ENCODE measurements around the gene GRAP2. TPM values are rescaled to one million over a fixed set of nuclear protein-coding genes. Genes with fewer than 3 reads are reported as not detected.

GRAP2 gene
- total RNA-seq, 1 donor from 2014 or later: 0.24 TPM

DNA sequence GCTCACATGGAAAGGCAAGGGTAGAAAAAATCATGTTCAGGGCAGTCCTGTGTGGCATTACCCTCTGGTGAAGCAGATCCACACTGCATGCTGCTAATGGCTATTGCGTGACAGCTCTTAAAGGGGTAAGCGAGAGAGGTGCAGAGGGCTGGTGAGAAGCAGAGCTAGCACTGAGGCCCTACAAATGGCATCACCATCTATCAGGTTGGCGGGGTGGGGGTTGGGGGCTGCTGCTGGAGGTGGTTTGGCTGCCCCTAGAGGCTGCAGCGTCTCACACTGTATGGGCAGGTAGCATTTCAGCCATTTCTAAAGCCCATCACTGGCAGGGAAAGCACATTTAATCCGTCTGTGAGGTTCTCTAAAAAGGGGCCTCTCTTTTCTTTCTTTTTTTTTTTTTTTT is 42.5 kb downstream of the GRAP2 start:
- Mint-ChIP-seq H3K27ac (no peak overlapping the region), H3K9me3 (no peaks in the 10 kb centered on the region), H3K27me3 (peaks cover 9% of the 10 kb centered on the region), H3K4me1 (ENCODE audit: unreplicated experiment) (peaks cover 35% of the 10 kb centered on the region), H3K4me3 (no peak overlapping the region), H3K36me3 (no peaks in the 10 kb centered on the region)
- DNase-seq (ENCODE audit: extremely low spot score, unreplicated experiment): no peak
- TF ChIP-seq, protein P1, sequence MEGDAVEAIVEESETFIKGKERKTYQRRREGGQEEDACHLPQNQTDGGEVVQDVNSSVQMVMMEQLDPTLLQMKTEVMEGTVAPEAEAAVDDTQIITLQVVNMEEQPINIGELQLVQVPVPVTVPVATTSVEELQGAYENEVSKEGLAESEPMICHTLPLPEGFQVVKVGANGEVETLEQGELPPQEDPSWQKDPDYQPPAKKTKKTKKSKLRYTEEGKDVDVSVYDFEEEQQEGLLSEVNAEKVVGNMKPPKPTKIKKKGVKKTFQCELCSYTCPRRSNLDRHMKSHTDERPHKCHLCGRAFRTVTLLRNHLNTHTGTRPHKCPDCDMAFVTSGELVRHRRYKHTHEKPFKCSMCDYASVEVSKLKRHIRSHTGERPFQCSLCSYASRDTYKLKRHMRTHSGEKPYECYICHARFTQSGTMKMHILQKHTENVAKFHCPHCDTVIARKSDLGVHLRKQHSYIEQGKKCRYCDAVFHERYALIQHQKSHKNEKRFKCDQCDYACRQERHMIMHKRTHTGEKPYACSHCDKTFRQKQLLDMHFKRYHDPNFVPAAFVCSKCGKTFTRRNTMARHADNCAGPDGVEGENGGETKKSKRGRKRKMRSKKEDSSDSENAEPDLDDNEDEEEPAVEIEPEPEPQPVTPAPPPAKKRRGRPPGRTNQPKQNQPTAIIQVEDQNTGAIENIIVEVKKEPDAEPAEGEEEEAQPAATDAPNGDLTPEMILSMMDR (conservative IDR thresholded peaks at IDR 0.05): peak; percentile 34

DNA sequence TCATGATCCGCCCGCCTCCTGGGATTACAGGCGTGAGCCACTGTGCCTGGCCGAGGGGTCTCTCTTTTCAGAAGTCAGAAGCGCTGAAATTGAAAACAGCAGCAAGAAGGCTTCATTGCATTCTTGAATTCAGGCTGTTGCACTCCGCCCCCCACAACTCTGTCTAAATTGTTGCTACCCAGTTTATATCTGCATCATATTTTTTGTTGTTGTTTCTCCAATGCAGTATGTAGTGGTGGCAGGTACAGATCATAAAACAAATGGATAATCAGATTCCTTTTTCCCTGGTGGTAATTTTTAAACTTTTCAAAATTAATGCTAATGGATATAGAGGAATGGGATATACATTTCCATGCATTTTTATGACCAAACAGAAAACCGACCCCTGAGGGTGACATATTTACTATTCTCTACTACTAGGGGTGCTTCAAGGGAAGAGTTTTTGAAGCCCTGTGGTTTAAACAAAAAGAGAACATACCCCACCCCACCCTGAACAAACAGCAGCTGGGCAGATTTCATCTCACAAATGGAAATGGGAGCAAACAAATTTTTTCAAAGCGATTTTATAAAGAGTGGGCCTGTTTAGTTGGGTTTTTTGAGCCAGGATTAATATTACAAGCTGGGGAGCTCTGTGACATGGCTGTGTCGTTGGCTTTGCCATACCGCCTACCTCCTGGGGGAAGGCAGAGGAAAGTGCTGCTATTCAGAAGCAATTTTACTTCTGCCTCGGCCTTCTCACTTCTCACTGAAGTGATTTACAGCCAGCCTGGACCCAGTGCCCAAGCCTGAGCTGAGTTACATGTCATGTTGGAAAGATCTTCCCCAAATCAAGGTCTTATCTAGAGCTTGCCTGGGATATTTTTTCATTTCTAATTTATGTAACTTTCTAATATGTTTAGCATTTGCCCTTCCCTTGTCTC is 43.3 kb downstream of the GRAP2 start:
- Mint-ChIP-seq H3K27ac (no peak overlapping the region), H3K4me1 (ENCODE audit: unreplicated experiment) (peaks cover 44% of the 10 kb centered on the region), H3K36me3 (no peaks in the 10 kb centered on the region), H3K9me3 (no peaks in the 10 kb centered on the region), H3K4me3 (no peak overlapping the region), H3K27me3 (peaks cover 10% of the 10 kb centered on the region)
- TF ChIP-seq, protein P1 (conservative IDR thresholded peaks at IDR 0.05): no peak
- no peak for DNase-seq (ENCODE audit: extremely low spot score, unreplicated experiment)

DNA sequence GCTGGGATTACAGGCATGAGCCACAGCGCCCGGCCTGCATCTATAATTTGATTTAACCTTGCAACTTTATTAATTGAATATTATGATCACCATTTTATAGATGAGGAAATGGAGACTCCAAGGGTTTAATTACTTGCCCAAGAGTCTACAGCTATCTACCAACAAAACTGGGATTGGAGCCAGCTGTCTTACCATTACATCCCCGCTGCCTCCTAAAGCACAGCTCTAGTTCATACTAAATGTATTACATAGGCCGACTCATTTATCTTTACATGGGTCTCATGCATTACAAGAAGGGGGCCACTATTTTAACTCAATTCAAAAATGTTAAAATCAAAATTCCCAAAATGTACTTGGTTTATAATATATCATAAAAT is 45.2 kb downstream of the GRAP2 start:
- no peak for DNase-seq (ENCODE audit: extremely low spot score, unreplicated experiment)
- TF ChIP-seq, protein P1 (conservative IDR thresholded peaks at IDR 0.05): no peak
- no peak overlapping the region for H3K27ac Mint-ChIP-seq
- H3K4me1 Mint-ChIP-seq (ENCODE audit: unreplicated experiment): peaks cover 51% of the 10 kb centered on the region
- no peaks in the 10 kb centered on the region for H3K9me3 Mint-ChIP-seq
- peaks cover 10% of the 10 kb centered on the region for H3K27me3 Mint-ChIP-seq
- no peaks in the 10 kb centered on the region for H3K36me3 Mint-ChIP-seq
- no peak overlapping the region for H3K4me3 Mint-ChIP-seq

DNA sequence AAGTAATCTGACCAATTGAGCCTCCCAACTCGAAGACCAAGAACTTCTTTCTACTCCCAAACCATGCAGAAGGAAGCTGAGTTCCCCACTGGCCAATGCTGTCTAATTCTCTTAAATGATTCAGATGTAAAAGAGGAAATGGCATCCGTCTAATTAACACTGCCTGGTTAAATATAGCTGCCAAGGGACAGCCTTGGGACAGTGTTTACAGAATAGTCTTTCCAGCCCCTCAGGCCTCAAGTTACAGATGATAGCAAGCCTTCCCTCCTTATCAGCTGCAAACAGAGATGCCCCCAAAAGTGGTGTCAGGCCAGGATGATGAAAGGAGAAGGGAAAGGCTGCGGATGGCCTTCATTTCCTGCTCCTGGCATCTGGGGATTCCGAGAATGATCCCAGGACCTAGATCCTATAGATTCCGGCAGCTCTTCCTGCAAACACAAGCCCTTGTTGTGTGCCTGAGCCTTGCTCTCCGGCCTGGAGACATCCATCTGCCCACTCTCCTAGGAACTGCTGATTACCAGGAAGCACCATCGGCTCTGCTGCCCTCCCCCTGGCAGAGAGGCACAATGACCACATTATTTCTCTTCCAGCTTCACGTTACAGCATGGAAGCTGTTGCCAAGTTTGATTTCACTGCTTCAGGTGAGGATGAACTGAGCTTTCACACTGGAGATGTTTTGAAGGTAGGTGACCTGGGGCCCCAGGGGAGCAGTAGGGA is 45.8 kb downstream of the GRAP2 start:
- peaks cover 51% of the 10 kb centered on the region for H3K4me1 Mint-ChIP-seq (ENCODE audit: unreplicated experiment)
- no peaks in the 10 kb centered on the region for H3K36me3 Mint-ChIP-seq
- no peak overlapping the region for H3K27ac Mint-ChIP-seq
- H3K4me3 Mint-ChIP-seq: peak overlapping the region; percentile 33
- no peaks in the 10 kb centered on the region for H3K9me3 Mint-ChIP-seq
- DNase-seq (ENCODE audit: extremely low spot score, unreplicated experiment): no peak
- TF ChIP-seq, protein P1 (conservative IDR thresholded peaks at IDR 0.05): no peak
- H3K27me3 Mint-ChIP-seq: peaks cover 10% of the 10 kb centered on the region

DNA sequence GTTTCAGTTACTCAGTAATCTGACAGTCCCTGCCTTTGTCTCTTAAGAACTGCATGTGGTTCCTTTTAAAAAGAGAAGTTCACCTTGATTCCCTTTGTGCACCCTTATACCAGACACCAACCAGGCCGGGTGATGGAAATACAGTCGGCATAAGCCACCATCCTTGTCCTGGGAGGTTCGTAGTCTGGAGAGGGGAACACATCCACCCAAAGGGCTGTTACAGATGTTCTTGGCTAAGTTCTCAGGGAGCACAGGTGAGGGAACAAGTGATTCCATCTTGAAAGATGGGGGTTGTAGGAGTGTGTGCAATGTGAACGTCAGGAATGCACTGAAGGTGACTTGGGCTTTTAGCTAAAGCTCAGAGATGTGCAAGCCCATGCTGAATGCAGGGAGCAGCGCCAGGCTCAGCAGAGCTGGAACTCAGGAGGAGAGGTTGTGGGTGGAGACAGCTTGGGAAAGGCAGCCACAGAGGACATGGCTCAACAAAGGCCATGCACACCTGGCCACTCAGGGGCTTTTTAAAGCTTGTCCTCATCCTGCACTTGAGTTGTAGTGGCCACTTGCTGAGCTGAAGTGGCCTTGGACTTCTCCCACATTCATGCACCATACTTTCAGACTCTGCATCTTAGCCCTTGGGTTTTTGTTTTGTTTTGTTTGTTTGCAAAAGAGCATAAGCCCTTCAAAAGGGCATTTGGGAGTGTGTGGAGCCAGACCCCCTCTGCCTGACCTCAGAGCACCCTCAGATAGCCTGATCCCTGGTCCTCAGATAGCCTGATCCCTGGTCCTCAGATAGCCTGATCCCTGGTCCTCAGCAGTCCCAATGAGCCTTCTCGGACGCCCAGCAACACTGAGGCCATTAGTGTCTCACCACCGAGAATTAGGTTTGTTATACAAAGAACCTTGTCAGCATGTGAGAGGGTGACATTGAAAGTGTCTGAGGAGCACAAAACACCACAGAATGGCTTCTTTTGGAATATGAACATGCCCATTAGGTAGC is 46.6 kb downstream of the GRAP2 start:
- no peak overlapping the region for H3K4me3 Mint-ChIP-seq
- H3K27ac Mint-ChIP-seq: no peak overlapping the region
- H3K36me3 Mint-ChIP-seq: no peaks in the 10 kb centered on the region
- TF ChIP-seq, protein P1 (conservative IDR thresholded peaks at IDR 0.05): no peak
- H3K9me3 Mint-ChIP-seq: no peaks in the 10 kb centered on the region
- H3K4me1 Mint-ChIP-seq (ENCODE audit: unreplicated experiment): peaks cover 51% of the 10 kb centered on the region
- no peak for DNase-seq (ENCODE audit: extremely low spot score, unreplicated experiment)
- peaks cover 10% of the 10 kb centered on the region for H3K27me3 Mint-ChIP-seq

Data from type B pancreatic cell (in vitro differentiated cells).